Measurements from ENCODE around the gene ADAM21. TPM values are rescaled to one million over a fixed set of nuclear protein-coding genes. Genes with fewer than 3 reads are reported as not detected.

The ADAM21 gene
- total and polyA plus RNA-seq, 2 experiments from 2014 or later: not detected

DNA sequence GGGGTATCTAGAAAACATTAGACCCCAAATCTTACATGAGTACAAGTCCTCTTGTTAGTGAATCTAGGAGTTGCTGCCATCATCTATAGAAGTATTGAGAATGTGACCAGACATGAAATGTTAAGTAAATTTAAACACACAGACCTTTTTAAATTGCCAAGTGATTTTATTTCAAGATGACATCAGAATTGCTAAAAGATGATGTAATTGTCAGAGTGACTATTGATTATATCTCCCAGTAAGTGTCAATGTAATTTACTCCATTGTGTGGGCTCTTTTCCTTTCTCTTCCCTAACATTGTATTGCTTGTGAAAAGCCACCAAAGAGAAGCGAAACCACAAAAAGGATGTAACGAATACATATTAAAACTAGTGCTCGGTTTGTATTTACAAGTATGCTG, 16.8 kb downstream of the ADAM21 start:
- Histone ChIP-seq H3F3A (replicated peaks; ENCODE audit: low read depth) (no peaks in the 10 kb centered on the region), H3K36me3 (ENCODE audit: insufficient read depth) (no peaks in the 10 kb centered on the region), H2AFZ (no peak overlapping the region), H3K4me1 (ENCODE audit: insufficient read depth) (peaks cover 24% of the 10 kb centered on the region), H3K9me2 (ENCODE audit: insufficient read depth) (no peaks in the 10 kb centered on the region), H4K20me1 (replicated peaks; ENCODE audit: insufficient read depth) (no peaks in the 10 kb centered on the region), H3K27me3 (ENCODE audit: insufficient read depth) (no peaks in the 10 kb centered on the region), H3K27ac (ENCODE audit: low read depth) (no peak overlapping the region), H3K4me3 (no peak overlapping the region), H3K4me2 (no peak overlapping the region), H3K79me2 (replicated peaks; ENCODE audit: insufficient read depth) (no peaks in the 10 kb centered on the region)
- peaks cover 5% of the 10 kb centered on the region; the same call in 1 of the 3 replicates for H3K9me3 Mint-ChIP-seq
- ATAC-seq (no peak), DNase-seq (ENCODE audit: low spot score) (no peak)
- H3K27me3 Mint-ChIP-seq (ENCODE audit: insufficient read depth, low read depth, poor library complexity): peaks cover 12% of the 10 kb centered on the region
- H3K36me3 Mint-ChIP-seq (ENCODE audit: low read depth): peaks cover 12% of the 10 kb centered on the region; the same call in 2 of the 3 replicates
- TF ChIP-seq ZNF114 (CRISPR knock-in tag; IDR thresholded peaks at IDR 0.05) (no peak), POLR2AphosphoS5 (IDR thresholded peaks at IDR 0.05; ENCODE audit: low read depth) (no peak), EZH2phosphoT487 (IDR thresholded peaks at IDR 0.05; ENCODE audit: unreplicated experiment) (no peak), ZNF331 (CRISPR knock-in tag; IDR thresholded peaks at IDR 0.05; ENCODE audit: low read depth) (no peak), REST (IDR thresholded peaks at IDR 0.05; ENCODE audit: unreplicated experiment) (no peak), CTCF (conservative IDR thresholded peaks at IDR 0.05; ENCODE audit: low read depth in 2 of 2) (no peak), EZH2 (IDR thresholded peaks at IDR 0.05; ENCODE audit: low read depth, unreplicated experiment) (no peak)
- TF ChIP-seq, protein P1, sequence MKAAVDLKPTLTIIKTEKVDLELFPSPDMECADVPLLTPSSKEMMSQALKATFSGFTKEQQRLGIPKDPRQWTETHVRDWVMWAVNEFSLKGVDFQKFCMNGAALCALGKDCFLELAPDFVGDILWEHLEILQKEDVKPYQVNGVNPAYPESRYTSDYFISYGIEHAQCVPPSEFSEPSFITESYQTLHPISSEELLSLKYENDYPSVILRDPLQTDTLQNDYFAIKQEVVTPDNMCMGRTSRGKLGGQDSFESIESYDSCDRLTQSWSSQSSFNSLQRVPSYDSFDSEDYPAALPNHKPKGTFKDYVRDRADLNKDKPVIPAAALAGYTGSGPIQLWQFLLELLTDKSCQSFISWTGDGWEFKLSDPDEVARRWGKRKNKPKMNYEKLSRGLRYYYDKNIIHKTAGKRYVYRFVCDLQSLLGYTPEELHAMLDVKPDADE (IDR thresholded peaks at IDR 0.05): no peak
- TF ChIP-seq, protein P2, sequence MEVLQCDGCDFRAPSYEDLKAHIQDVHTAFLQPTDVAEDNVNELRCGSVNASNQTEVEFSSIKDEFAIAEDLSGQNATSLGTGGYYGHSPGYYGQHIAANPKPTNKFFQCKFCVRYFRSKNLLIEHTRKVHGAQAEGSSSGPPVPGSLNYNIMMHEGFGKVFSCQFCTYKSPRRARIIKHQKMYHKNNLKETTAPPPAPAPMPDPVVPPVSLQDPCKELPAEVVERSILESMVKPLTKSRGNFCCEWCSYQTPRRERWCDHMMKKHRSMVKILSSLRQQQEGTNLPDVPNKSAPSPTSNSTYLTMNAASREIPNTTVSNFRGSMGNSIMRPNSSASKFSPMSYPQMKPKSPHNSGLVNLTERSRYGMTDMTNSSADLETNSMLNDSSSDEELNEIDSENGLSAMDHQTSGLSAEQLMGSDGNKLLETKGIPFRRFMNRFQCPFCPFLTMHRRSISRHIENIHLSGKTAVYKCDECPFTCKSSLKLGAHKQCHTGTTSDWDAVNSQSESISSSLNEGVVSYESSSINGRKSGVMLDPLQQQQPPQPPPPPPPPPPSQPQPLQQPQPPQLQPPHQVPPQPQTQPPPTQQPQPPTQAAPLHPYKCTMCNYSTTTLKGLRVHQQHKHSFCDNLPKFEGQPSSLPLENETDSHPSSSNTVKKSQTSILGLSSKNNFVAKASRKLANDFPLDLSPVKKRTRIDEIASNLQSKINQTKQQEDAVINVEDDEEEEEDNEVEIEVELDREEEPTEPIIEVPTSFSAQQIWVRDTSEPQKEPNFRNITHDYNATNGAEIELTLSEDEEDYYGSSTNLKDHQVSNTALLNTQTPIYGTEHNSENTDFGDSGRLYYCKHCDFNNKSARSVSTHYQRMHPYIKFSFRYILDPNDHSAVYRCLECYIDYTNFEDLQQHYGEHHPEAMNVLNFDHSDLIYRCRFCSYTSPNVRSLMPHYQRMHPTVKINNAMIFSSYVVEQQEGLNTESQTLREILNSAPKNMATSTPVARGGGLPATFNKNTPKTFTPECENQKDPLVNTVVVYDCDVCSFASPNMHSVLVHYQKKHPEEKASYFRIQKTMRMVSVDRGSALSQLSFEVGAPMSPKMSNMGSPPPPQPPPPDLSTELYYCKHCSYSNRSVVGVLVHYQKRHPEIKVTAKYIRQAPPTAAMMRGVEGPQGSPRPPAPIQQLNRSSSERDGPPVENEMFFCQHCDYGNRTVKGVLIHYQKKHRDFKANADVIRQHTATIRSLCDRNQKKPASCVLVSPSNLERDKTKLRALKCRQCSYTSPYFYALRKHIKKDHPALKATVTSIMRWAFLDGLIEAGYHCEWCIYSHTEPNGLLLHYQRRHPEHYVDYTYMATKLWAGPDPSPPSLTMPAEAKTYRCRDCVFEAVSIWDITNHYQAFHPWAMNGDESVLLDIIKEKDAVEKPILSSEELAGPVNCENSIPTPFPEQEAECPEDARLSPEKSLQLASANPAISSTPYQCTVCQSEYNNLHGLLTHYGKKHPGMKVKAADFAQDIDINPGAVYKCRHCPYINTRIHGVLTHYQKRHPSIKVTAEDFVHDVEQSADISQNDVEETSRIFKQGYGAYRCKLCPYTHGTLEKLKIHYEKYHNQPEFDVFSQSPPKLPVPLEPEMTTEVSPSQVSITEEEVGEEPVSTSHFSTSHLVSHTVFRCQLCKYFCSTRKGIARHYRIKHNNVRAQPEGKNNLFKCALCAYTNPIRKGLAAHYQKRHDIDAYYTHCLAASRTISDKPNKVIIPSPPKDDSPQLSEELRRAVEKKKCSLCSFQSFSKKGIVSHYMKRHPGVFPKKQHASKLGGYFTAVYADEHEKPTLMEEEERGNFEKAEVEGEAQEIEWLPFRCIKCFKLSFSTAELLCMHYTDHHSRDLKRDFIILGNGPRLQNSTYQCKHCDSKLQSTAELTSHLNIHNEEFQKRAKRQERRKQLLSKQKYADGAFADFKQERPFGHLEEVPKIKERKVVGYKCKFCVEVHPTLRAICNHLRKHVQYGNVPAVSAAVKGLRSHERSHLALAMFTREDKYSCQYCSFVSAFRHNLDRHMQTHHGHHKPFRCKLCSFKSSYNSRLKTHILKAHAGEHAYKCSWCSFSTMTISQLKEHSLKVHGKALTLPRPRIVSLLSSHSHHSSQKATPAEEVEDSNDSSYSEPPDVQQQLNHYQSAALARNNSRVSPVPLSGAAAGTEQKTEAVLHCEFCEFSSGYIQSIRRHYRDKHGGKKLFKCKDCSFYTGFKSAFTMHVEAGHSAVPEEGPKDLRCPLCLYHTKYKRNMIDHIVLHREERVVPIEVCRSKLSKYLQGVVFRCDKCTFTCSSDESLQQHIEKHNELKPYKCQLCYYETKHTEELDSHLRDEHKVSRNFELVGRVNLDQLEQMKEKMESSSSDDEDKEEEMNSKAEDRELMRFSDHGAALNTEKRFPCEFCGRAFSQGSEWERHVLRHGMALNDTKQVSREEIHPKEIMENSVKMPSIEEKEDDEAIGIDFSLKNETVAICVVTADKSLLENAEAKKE (CRISPR knock-in tag; IDR thresholded peaks at IDR 0.05): no peak
- no peak overlapping the region for H3K27ac Mint-ChIP-seq
- H3K4me1 Mint-ChIP-seq: peaks cover 26% of the 10 kb centered on the region
- no peak overlapping the region for H3K4me3 Mint-ChIP-seq
